SH-SY5Y (cell line): Measurements from ENCODE around the gene PCDHGB3.

Source experiments
- GATA2 ChIP-seq: IDR thresholded peaks from 2 replicates; pipeline ENCODE4 v1.6.1; 2011; ENCODE audit warnings: mild to moderate bottlenecking, low read depth, low read length
- GATA3 ChIP-seq: IDR thresholded peaks from 2 replicates; pipeline ENCODE4 v1.6.1; 2011; ENCODE audit warnings: low read depth, mild to moderate bottlenecking, low read length, moderate library complexity

GRCh38 chr5:141392429-141393198 lies 22.6 kb downstream of the PCDHGB3 start, which contains the start of gene PCDHGA8:
- TF ChIP-seq GATA2 (no peak), GATA3 (no peak)
